HFFc6 (cell line): Measurements from ENCODE around the gene BMP7. TPM values are rescaled to one million over a fixed set of nuclear protein-coding genes. Genes with fewer than 3 reads are reported as not detected.

Experiments
- DNase-seq: peaks from one replicate; pipeline ENCODE4 v3.0.0-alpha.2; 2018
- H3K27ac Mint-ChIP-seq: 2 replicates; pipeline ENCODE4 v1.8.0; 2020; ENCODE audit warnings: mild to moderate bottlenecking, mixed read lengths
- H3K27me3 Mint-ChIP-seq: 2 replicates; pipeline ENCODE4 v1.8.0; 2021; ENCODE audit warnings: mild to moderate bottlenecking, moderate library complexity, mixed read lengths; ENCODE audit not compliant: insufficient read depth
- H3K36me3 Mint-ChIP-seq: 2 replicates; pipeline ENCODE4 v1.8.0; 2021; ENCODE audit warnings: low read depth, mixed read lengths
- H3K4me1 Mint-ChIP-seq: 2 replicates; pipeline ENCODE4 v1.8.0; 2020; ENCODE audit warnings: low read depth, mixed read lengths
- H3K4me3 Mint-ChIP-seq: 2 replicates; pipeline ENCODE4 v1.8.0; 2020; ENCODE audit warnings: mild to moderate bottlenecking, moderate library complexity, mixed read lengths
- H3K9me3 Mint-ChIP-seq: 2 replicates; pipeline ENCODE4 v1.8.0; 2020; ENCODE audit warnings: mild to moderate bottlenecking, mixed read lengths
- CTCF ChIP-seq: fragments of 200-600 bp; sonication (generic); IDR thresholded peaks from 2 replicates; pipeline ENCODE4 v1.5.0; 2021; ENCODE audit warnings: antibody characterized with exemption, mild to moderate bottlenecking
- total RNA-seq, 6 experiments: library from RNA; stranded (reverse); fragmentation: NEBNext Ultra II Directional; extraction: Animal tissue kit (Norgen Biotek cat#: 25700); gene quantifications; 2 replicates in 1 of 6; 3 replicates in 5 of 6; pipeline ENCODE4 v1.2.3, GENCODE V29; 2021

The BMP7 gene
- total RNA-seq, 6 experiments from 2014 or later: not detected

- no peak for DNase-seq
- Mint-ChIP-seq H3K4me3 (no peak overlapping the region), H3K9me3 (no peaks in the 10 kb centered on the region), H3K4me1 (no peaks in the 10 kb centered on the region), H3K27me3 (peaks cover 24% of the 10 kb centered on the region), H3K36me3 (no peaks in the 10 kb centered on the region), H3K27ac (no peak overlapping the region)
- no peak for TF ChIP-seq CTCF
Measured at GRCh38 chr20:57179265-57179664, 87.2 kb downstream of the BMP7 start.

DNA sequence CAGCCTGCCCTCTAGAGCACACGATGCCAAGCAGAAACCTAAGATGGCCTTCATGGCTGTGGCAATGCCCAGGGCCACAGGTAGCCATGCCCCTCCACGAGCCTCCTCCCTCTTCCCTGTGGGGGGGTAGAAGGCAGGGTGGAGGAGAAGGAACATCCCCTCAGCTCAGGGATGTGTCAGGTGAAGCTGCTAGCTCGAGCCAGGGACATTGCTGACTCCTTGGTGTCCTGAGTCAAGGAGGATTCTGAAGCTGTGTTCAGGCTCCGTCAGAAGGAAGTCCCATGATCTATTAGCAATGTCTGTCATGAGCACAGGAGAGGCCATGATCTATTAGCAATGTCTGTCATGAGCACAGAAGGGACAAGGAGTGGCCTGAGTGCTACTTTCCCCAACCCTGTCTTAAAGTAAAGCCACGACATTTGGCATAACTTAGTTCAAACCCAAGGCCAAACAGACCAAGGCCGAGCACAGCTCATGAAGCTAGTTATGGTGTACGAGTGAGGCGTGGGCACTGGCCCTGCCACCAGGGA lies 87.8 kb downstream of the BMP7 start:
- H3K36me3 Mint-ChIP-seq: no peaks in the 10 kb centered on the region
- H3K9me3 Mint-ChIP-seq: no peaks in the 10 kb centered on the region
- no peak overlapping the region for H3K27ac Mint-ChIP-seq
- no peak for DNase-seq
- TF ChIP-seq CTCF: no peak
- H3K4me1 Mint-ChIP-seq: no peaks in the 10 kb centered on the region
- peaks cover 21% of the 10 kb centered on the region for H3K27me3 Mint-ChIP-seq
- H3K4me3 Mint-ChIP-seq: no peak overlapping the region

DNA sequence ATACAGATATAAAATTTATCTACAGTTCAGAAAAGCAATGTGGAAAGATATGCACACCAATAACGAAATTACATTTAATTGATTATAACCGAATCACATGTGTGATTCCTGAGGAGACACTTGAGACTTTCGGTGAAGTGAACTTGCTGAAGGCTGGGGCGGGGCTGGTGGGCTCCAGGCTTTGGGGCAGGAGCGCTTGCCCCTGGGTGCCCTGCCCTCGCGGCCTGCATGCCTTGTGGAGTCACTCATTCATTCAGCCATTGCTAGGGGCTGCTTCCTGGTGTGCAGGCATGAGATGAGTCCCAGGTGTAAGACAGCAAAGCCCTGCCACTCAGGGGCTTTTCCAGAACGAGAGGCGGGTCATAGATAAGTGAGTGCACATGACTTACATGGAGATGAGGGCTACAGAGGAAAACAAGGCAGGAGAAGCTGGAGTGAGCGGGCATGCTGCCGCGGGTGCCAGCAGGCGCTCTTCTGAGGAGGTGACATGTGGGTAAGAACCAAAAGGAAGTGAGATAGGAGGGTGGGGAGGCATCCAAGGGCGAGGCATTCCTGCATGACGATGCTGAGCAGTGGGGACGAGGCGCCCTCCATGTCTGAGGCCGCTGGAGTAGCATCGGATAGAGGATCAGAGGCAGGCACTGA lies 88.7 kb downstream of the BMP7 start:
- DNase-seq: no peak
- TF ChIP-seq CTCF: no peak
- Mint-ChIP-seq H3K36me3 (no peaks in the 10 kb centered on the region), H3K4me1 (no peaks in the 10 kb centered on the region), H3K4me3 (no peak overlapping the region), H3K27ac (no peak overlapping the region), H3K9me3 (no peaks in the 10 kb centered on the region), H3K27me3 (peaks cover 16% of the 10 kb centered on the region)

DNA sequence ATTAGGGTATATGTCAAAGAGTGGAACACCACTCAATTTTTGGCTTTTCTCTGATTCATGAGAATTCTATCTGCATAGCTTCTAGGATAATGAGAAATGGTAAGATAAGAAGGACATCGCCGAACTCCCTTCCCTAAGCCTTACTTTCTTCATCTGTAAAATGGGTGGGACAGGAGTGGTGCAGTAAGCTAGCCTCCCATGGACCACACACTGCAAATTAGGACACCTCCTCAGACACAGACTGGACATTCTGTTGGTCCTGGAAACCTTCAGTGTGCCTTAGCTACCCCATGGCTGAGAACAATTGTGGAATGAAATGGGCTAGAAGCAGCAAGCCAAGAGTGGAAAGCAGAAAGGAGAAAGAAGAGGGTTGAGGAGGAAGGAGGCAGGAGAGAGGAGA lies 89.6 kb downstream of the BMP7 start:
- H3K27me3 Mint-ChIP-seq: peaks cover 17% of the 10 kb centered on the region
- no peaks in the 10 kb centered on the region for H3K9me3 Mint-ChIP-seq
- no peak overlapping the region for H3K27ac Mint-ChIP-seq
- H3K36me3 Mint-ChIP-seq: no peaks in the 10 kb centered on the region
- TF ChIP-seq CTCF: no peak
- H3K4me1 Mint-ChIP-seq: no peaks in the 10 kb centered on the region
- no peak overlapping the region for H3K4me3 Mint-ChIP-seq
- no peak for DNase-seq

DNA sequence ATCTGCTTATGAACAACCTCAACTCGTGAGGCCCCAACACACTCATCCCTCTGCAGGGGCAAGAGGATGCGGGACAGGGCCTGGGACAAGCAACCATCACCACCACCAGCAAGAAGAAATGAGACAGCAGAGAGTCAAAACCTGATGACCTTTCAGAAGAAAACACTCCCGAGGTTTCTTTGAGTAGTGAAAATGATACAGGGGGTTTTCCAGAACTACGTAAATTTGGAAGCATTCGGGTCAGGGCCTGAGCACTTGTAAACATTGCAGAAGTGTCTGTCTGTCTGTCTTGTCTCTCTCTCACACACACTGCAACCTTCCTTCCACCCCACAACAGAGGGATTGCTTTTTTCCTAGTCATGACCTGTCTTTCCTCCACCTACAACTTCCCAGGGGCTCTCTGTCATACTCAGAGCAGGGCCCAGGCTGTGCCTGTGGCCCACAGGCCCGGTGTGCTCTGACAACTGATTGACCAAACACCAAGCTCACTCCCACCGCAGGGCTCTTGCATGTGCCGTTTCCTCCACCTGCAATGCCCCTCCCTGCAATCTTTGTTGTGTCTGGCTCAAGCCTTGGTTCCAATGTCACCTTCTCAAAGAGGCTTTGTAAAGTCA lies 90.9 kb downstream of the BMP7 start:
- no peaks in the 10 kb centered on the region for H3K4me1 Mint-ChIP-seq
- DNase-seq: no peak
- peaks cover 18% of the 10 kb centered on the region for H3K27me3 Mint-ChIP-seq
- no peak overlapping the region for H3K27ac Mint-ChIP-seq
- H3K4me3 Mint-ChIP-seq: no peak overlapping the region
- no peak for TF ChIP-seq CTCF
- no peaks in the 10 kb centered on the region for H3K36me3 Mint-ChIP-seq
- H3K9me3 Mint-ChIP-seq: no peaks in the 10 kb centered on the region
